ENCODE results near the gene PRKCB. TPM values are rescaled to one million over a fixed set of nuclear protein-coding genes. Genes with fewer than 3 reads are reported as not detected.

PRKCB gene
- total and polyA plus RNA-seq, 2 experiments from 2014 or later = 3.7 to 16.4 TPM

DNA sequence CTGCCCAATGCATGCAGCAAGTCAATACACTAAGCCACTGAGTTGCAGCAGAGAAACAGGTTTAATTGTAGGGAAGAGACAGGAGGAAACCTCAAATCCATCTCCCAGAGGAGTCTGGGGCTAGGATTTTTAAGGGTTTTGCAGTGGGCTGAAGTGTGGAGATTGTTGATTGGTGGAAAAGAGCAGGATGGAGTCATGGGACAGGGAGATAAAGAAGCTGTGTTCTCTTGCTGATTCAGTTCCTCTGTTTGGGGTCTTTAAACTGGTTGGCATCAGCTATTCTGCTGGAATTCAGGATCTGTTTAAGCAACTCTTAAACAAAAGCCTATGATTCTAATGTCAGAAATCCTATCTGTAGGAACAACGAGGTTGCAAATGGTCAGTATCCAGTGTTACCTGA is 239.5 kb downstream of the PRKCB start:
- TF ChIP-seq STAT1 (IDR thresholded peaks at IDR 0.05; ENCODE audit: unreplicated experiment) (no peak), ZNF331 (CRISPR knock-in tag; IDR thresholded peaks at IDR 0.05; ENCODE audit: low read depth) (no peak), NANOG (IDR thresholded peaks at IDR 0.05; ENCODE audit: borderline replicate concordance) (no peak), POLR2AphosphoS5 (IDR thresholded peaks at IDR 0.05; ENCODE audit: low read depth) (no peak), EZH2 (IDR thresholded peaks at IDR 0.05; ENCODE audit: low read depth, unreplicated experiment) (no peak), CREB1 (CRISPR knock-in tag; IDR thresholded peaks at IDR 0.05; ENCODE audit: low read depth) (no peak), ZNF114 (CRISPR knock-in tag; IDR thresholded peaks at IDR 0.05) (no peak), JUNB (IDR thresholded peaks at IDR 0.05; ENCODE audit: unreplicated experiment) (no peak), EZH2phosphoT487 (IDR thresholded peaks at IDR 0.05; ENCODE audit: unreplicated experiment) (no peak)
- TF ChIP-seq, protein P1, sequence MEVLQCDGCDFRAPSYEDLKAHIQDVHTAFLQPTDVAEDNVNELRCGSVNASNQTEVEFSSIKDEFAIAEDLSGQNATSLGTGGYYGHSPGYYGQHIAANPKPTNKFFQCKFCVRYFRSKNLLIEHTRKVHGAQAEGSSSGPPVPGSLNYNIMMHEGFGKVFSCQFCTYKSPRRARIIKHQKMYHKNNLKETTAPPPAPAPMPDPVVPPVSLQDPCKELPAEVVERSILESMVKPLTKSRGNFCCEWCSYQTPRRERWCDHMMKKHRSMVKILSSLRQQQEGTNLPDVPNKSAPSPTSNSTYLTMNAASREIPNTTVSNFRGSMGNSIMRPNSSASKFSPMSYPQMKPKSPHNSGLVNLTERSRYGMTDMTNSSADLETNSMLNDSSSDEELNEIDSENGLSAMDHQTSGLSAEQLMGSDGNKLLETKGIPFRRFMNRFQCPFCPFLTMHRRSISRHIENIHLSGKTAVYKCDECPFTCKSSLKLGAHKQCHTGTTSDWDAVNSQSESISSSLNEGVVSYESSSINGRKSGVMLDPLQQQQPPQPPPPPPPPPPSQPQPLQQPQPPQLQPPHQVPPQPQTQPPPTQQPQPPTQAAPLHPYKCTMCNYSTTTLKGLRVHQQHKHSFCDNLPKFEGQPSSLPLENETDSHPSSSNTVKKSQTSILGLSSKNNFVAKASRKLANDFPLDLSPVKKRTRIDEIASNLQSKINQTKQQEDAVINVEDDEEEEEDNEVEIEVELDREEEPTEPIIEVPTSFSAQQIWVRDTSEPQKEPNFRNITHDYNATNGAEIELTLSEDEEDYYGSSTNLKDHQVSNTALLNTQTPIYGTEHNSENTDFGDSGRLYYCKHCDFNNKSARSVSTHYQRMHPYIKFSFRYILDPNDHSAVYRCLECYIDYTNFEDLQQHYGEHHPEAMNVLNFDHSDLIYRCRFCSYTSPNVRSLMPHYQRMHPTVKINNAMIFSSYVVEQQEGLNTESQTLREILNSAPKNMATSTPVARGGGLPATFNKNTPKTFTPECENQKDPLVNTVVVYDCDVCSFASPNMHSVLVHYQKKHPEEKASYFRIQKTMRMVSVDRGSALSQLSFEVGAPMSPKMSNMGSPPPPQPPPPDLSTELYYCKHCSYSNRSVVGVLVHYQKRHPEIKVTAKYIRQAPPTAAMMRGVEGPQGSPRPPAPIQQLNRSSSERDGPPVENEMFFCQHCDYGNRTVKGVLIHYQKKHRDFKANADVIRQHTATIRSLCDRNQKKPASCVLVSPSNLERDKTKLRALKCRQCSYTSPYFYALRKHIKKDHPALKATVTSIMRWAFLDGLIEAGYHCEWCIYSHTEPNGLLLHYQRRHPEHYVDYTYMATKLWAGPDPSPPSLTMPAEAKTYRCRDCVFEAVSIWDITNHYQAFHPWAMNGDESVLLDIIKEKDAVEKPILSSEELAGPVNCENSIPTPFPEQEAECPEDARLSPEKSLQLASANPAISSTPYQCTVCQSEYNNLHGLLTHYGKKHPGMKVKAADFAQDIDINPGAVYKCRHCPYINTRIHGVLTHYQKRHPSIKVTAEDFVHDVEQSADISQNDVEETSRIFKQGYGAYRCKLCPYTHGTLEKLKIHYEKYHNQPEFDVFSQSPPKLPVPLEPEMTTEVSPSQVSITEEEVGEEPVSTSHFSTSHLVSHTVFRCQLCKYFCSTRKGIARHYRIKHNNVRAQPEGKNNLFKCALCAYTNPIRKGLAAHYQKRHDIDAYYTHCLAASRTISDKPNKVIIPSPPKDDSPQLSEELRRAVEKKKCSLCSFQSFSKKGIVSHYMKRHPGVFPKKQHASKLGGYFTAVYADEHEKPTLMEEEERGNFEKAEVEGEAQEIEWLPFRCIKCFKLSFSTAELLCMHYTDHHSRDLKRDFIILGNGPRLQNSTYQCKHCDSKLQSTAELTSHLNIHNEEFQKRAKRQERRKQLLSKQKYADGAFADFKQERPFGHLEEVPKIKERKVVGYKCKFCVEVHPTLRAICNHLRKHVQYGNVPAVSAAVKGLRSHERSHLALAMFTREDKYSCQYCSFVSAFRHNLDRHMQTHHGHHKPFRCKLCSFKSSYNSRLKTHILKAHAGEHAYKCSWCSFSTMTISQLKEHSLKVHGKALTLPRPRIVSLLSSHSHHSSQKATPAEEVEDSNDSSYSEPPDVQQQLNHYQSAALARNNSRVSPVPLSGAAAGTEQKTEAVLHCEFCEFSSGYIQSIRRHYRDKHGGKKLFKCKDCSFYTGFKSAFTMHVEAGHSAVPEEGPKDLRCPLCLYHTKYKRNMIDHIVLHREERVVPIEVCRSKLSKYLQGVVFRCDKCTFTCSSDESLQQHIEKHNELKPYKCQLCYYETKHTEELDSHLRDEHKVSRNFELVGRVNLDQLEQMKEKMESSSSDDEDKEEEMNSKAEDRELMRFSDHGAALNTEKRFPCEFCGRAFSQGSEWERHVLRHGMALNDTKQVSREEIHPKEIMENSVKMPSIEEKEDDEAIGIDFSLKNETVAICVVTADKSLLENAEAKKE (CRISPR knock-in tag; IDR thresholded peaks at IDR 0.05) = no peak
- TF ChIP-seq, protein P2, sequence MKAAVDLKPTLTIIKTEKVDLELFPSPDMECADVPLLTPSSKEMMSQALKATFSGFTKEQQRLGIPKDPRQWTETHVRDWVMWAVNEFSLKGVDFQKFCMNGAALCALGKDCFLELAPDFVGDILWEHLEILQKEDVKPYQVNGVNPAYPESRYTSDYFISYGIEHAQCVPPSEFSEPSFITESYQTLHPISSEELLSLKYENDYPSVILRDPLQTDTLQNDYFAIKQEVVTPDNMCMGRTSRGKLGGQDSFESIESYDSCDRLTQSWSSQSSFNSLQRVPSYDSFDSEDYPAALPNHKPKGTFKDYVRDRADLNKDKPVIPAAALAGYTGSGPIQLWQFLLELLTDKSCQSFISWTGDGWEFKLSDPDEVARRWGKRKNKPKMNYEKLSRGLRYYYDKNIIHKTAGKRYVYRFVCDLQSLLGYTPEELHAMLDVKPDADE (IDR thresholded peaks at IDR 0.05) = no peak
- TF ChIP-seq, protein P3, sequence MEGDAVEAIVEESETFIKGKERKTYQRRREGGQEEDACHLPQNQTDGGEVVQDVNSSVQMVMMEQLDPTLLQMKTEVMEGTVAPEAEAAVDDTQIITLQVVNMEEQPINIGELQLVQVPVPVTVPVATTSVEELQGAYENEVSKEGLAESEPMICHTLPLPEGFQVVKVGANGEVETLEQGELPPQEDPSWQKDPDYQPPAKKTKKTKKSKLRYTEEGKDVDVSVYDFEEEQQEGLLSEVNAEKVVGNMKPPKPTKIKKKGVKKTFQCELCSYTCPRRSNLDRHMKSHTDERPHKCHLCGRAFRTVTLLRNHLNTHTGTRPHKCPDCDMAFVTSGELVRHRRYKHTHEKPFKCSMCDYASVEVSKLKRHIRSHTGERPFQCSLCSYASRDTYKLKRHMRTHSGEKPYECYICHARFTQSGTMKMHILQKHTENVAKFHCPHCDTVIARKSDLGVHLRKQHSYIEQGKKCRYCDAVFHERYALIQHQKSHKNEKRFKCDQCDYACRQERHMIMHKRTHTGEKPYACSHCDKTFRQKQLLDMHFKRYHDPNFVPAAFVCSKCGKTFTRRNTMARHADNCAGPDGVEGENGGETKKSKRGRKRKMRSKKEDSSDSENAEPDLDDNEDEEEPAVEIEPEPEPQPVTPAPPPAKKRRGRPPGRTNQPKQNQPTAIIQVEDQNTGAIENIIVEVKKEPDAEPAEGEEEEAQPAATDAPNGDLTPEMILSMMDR (conservative IDR thresholded peaks at IDR 0.05; ENCODE audit: low read depth in 2 of 2) = no peak
- TF ChIP-seq, protein P4, sequence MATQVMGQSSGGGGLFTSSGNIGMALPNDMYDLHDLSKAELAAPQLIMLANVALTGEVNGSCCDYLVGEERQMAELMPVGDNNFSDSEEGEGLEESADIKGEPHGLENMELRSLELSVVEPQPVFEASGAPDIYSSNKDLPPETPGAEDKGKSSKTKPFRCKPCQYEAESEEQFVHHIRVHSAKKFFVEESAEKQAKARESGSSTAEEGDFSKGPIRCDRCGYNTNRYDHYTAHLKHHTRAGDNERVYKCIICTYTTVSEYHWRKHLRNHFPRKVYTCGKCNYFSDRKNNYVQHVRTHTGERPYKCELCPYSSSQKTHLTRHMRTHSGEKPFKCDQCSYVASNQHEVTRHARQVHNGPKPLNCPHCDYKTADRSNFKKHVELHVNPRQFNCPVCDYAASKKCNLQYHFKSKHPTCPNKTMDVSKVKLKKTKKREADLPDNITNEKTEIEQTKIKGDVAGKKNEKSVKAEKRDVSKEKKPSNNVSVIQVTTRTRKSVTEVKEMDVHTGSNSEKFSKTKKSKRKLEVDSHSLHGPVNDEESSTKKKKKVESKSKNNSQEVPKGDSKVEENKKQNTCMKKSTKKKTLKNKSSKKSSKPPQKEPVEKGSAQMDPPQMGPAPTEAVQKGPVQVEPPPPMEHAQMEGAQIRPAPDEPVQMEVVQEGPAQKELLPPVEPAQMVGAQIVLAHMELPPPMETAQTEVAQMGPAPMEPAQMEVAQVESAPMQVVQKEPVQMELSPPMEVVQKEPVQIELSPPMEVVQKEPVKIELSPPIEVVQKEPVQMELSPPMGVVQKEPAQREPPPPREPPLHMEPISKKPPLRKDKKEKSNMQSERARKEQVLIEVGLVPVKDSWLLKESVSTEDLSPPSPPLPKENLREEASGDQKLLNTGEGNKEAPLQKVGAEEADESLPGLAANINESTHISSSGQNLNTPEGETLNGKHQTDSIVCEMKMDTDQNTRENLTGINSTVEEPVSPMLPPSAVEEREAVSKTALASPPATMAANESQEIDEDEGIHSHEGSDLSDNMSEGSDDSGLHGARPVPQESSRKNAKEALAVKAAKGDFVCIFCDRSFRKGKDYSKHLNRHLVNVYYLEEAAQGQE (IDR thresholded peaks at IDR 0.05; ENCODE audit: unreplicated experiment) = no peak
- Histone ChIP-seq H3F3A (replicated peaks; ENCODE audit: low read depth) (no peaks in the 10 kb centered on the region), H3K27me3 (ENCODE audit: insufficient read depth) (no peaks in the 10 kb centered on the region), H2AFZ (no peak overlapping the region), H3K27ac (ENCODE audit: low read depth) (no peak overlapping the region), H3K9me2 (ENCODE audit: insufficient read depth) (peaks cover 6% of the 10 kb centered on the region; the same call in 1 of the 2 replicates), H3K4me1 (ENCODE audit: insufficient read depth) (peaks cover 8% of the 10 kb centered on the region; the same call in 1 of the 2 replicates), H3K36me3 (ENCODE audit: insufficient read depth) (no peaks in the 10 kb centered on the region), H3K4me3 (no peak overlapping the region), H3K79me2 (replicated peaks; ENCODE audit: insufficient read depth) (no peaks in the 10 kb centered on the region), H3K4me2 (no peak overlapping the region), H4K20me1 (replicated peaks; ENCODE audit: insufficient read depth) (no peaks in the 10 kb centered on the region)
- no peak overlapping the region; the same call in 2 of the 3 replicates for H3K4me3 Mint-ChIP-seq
- peaks cover 4% of the 10 kb centered on the region for H3K27me3 Mint-ChIP-seq (ENCODE audit: insufficient read depth, low read depth, poor library complexity)
- H3K9me3 Mint-ChIP-seq = no peaks in the 10 kb centered on the region
- no peak overlapping the region for H3K27ac Mint-ChIP-seq
- ATAC-seq (no peak), DNase-seq (ENCODE audit: low spot score) (no peak)
- no peaks in the 10 kb centered on the region; the same call in 2 of the 3 replicates for H3K36me3 Mint-ChIP-seq (ENCODE audit: low read depth)
- peaks cover 18% of the 10 kb centered on the region for H3K4me1 Mint-ChIP-seq
